Activated CD4-positive, alpha-beta memory T cell treated with anti-CD3 and anti-CD28 coated beads for 36 hours (primary cell): Measurements from ENCODE around the gene TMC7. TPM values are rescaled to one million over a fixed set of nuclear protein-coding genes. Genes with fewer than 3 reads are reported as not detected.

Source experiments
- CTCF ChIA-PET: fragments of 350-600 bp; sonication (Branson Sonifier 250); formaldehyde crosslinking; loops from one replicate; lab custom pipeline; 2021; ENCODE audit warnings: antibody characterized with exemption, inconsistent platforms; lab: Charles Lee
- POLR2A ChIA-PET: fragments of 350-600 bp; sonication (Branson Sonifier 250); formaldehyde crosslinking; loops from one replicate; lab custom pipeline; 2021; ENCODE audit warnings: antibody characterized with exemption; lab: Charles Lee
- DNase-seq: peaks from one replicate; pipeline ENCODE4 v3.0.0-alpha.2; 2020
- H3K27ac Mint-ChIP-seq: one replicate; pipeline ENCODE4 v1.8.0; 2021; ENCODE audit warnings: mixed read lengths
- H3K27me3 Mint-ChIP-seq: one replicate; pipeline ENCODE4 v1.8.0; 2021; ENCODE audit warnings: mixed read lengths
- H3K36me3 Mint-ChIP-seq: one replicate; pipeline ENCODE4 v1.8.0; 2021; ENCODE audit warnings: mixed read lengths
- H3K4me1 Mint-ChIP-seq: one replicate; pipeline ENCODE4 v1.8.0; 2021; ENCODE audit warnings: low read depth, mixed read lengths
- H3K4me3 Mint-ChIP-seq: one replicate; pipeline ENCODE4 v1.8.0; 2021; ENCODE audit warnings: mild to moderate bottlenecking, mixed read lengths
- H3K9me3 Mint-ChIP-seq: one replicate; pipeline ENCODE4 v1.8.0; 2021; ENCODE audit warnings: mixed read lengths
- intact Hi-C: fragments of 100-400 bp; cut with micrococcal nuclease; formaldehyde crosslinking; loops from one replicate; pipeline ENCODE4 v1.15.1; 2023
- total RNA-seq, 2 experiments: library from RNA; stranded (reverse); gene quantifications; one replicate each; pipeline ENCODE4 v1.2.3, GENCODE V29; 2021

TMC7 gene
- total RNA-seq, 2 experiments from 2014 or later, result not detected

- ChIA-PET CTCF (interaction anchor here (0.6 kb wide), 1 partner anchor 34 kb away, joined by 4 read pairs; no protein-coding TSS in a partner anchor), POLR2A (no interaction called here)
- no peak overlapping the region for H3K27ac Mint-ChIP-seq
- no peaks in the 10 kb centered on the region for H3K27me3 Mint-ChIP-seq
- H3K36me3 Mint-ChIP-seq, result no peaks in the 10 kb centered on the region
- no peak for DNase-seq
- intact Hi-C loops, result no loop called here
- H3K4me3 Mint-ChIP-seq, result no peak overlapping the region
- H3K4me1 Mint-ChIP-seq, result no peaks in the 10 kb centered on the region
- peaks cover 7% of the 10 kb centered on the region for H3K9me3 Mint-ChIP-seq
These were observed 24.8 kb downstream of the TMC7 start for GRCh38 chr16:19008245-19009169.

- no peak for DNase-seq
- Mint-ChIP-seq H3K36me3 (no peaks in the 10 kb centered on the region), H3K9me3 (peaks cover 7% of the 10 kb centered on the region), H3K27ac (no peak overlapping the region), H3K27me3 (peaks cover 3% of the 10 kb centered on the region), H3K4me3 (no peak overlapping the region), H3K4me1 (no peaks in the 10 kb centered on the region)
- ChIA-PET POLR2A (no interaction called here), CTCF (interaction anchor here (0.7 kb wide), 1 partner anchor 491 kb away, joined by 3 read pairs; no protein-coding TSS in a partner anchor)
- intact Hi-C loops, result no loop called here
These were observed 27.5 kb downstream of the TMC7 start for GRCh38 chr16:19011169-19011731.

DNA sequence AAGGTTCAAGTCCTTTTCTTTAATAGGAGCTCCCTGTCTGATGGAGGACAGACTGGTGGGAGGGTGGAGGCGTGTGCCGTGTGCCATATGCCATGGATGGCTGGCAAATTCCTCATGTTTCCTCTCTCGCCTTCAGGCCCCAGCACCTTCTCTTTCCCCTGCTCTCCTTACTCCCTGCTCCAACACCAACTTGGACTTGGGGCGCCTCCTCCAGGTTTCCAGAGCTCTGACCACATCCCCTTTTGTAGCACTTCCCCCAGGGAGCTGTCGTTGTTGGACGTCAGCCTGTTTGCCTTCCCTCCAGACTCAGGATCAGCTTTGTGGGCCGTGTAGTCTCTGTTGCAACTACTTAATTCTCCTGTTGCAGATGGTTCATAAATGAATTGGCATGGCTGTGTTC is 30.7 kb downstream of the TMC7 start:
- Mint-ChIP-seq H3K27me3 (peaks cover 3% of the 10 kb centered on the region), H3K9me3 (peaks cover 7% of the 10 kb centered on the region), H3K4me1 (no peaks in the 10 kb centered on the region), H3K27ac (no peak overlapping the region), H3K4me3 (no peak overlapping the region), H3K36me3 (no peaks in the 10 kb centered on the region)
- intact Hi-C loops, result no loop called here
- CTCF ChIA-PET, result no interaction called here
- no peak for DNase-seq
- POLR2A ChIA-PET, result no interaction called here

DNA sequence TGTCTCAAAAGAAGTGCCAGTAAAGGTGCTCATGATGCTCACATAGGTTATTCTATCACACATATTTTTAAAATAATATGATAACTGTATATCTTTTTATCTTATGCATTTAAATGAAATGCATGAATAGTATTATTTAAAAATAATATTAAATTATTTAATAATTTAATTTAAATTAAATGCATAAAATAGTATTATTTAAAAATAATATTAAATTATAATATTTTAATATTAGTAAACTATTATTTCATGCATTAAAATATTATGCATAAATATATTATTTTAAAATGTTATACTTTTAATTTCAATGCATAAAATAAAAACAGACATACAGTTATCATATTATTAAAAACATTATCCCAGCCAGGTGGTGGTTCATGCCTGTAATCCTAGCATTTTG is 33.4 kb downstream of the TMC7 start:
- peaks cover 3% of the 10 kb centered on the region for H3K27me3 Mint-ChIP-seq
- ChIA-PET CTCF (no interaction called here), POLR2A (no interaction called here)
- no peak overlapping the region for H3K4me3 Mint-ChIP-seq
- no peaks in the 10 kb centered on the region for H3K9me3 Mint-ChIP-seq
- no peak overlapping the region for H3K27ac Mint-ChIP-seq
- no peaks in the 10 kb centered on the region for H3K4me1 Mint-ChIP-seq
- intact Hi-C loops, result no loop called here
- DNase-seq, result no peak
- no peaks in the 10 kb centered on the region for H3K36me3 Mint-ChIP-seq

- intact Hi-C loops, result no loop called here
- Mint-ChIP-seq H3K4me1 (no peaks in the 10 kb centered on the region), H3K27ac (no peak overlapping the region), H3K9me3 (no peaks in the 10 kb centered on the region), H3K27me3 (no peaks in the 10 kb centered on the region), H3K4me3 (no peak overlapping the region), H3K36me3 (no peaks in the 10 kb centered on the region)
- DNase-seq, result no peak
- ChIA-PET CTCF (no interaction called here), POLR2A (no interaction called here)
These were observed 37.0 kb downstream of the TMC7 start for GRCh38 chr16:19020689-19021088.

DNA sequence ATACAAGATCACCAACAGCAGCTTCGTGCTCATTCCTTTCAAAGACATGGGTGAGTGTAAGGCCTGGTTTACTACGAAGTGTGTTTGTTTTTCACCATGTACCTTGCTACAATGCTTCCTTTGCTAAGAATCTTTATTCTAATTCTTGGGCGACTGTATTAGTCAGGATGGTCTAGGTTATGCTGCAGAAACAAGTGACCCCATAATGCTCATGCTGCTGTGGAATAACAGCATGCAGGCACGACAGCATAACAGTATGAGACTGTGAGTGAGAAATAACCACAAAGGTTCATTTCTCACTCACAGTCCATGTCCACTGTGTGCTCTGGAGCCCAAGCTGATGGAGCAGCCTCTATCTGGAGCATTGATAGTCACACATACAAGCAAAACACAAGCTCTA is 38.0 kb downstream of the TMC7 start:
- Mint-ChIP-seq H3K4me3 (no peak overlapping the region), H3K36me3 (no peaks in the 10 kb centered on the region), H3K9me3 (no peaks in the 10 kb centered on the region), H3K4me1 (no peaks in the 10 kb centered on the region), H3K27ac (no peak overlapping the region), H3K27me3 (no peaks in the 10 kb centered on the region)
- intact Hi-C loops, result no loop called here
- no peak for DNase-seq
- ChIA-PET POLR2A (no interaction called here), CTCF (no interaction called here)

GRCh38 chr16:19027416-19027815 is 43.7 kb downstream of the TMC7 start:
- ChIA-PET POLR2A (no interaction called here), CTCF (no interaction called here)
- intact Hi-C loops, result no loop called here
- no peak for DNase-seq
- Mint-ChIP-seq H3K9me3 (no peaks in the 10 kb centered on the region), H3K27ac (no peak overlapping the region), H3K36me3 (no peaks in the 10 kb centered on the region), H3K27me3 (no peaks in the 10 kb centered on the region), H3K4me1 (no peaks in the 10 kb centered on the region), H3K4me3 (no peak overlapping the region)

DNA sequence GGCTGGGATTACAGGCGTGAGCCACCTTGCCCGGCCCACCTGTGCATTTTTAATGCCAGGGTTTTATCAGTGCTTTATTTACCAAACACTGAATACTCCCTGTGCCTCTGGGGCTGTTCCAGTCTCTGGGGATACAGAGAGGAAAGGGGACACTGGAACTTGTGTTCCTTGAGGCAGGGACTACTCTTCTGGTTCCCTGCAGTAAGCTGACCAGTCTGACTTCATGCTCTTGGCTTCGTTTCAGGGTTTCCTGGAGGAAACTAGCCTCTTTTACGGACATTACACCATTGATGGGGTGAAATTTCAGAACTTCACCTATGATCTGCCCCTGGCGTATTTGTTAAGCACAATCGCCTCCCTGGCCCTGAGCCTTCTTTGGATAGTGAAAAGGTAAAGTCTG is 46.2 kb downstream of the TMC7 start:
- H3K27ac Mint-ChIP-seq, result no peak overlapping the region
- POLR2A ChIA-PET, result no interaction called here
- H3K4me1 Mint-ChIP-seq, result no peaks in the 10 kb centered on the region
- intact Hi-C loops, result no loop called here
- H3K36me3 Mint-ChIP-seq, result no peaks in the 10 kb centered on the region
- H3K27me3 Mint-ChIP-seq, result no peaks in the 10 kb centered on the region
- no peak for DNase-seq
- H3K4me3 Mint-ChIP-seq, result no peak overlapping the region
- CTCF ChIA-PET, result interaction anchor here (0.7 kb wide), 1 partner anchor 1683 kb away, joined by 3 read pairs; no protein-coding TSS in a partner anchor
- H3K9me3 Mint-ChIP-seq, result no peaks in the 10 kb centered on the region

GRCh38 chr16:19031738-19032137 is 48.0 kb downstream of the TMC7 start:
- ChIA-PET CTCF (no interaction called here), POLR2A (no interaction called here)
- Mint-ChIP-seq H3K27ac (no peak overlapping the region), H3K4me1 (no peaks in the 10 kb centered on the region), H3K36me3 (no peaks in the 10 kb centered on the region), H3K27me3 (no peaks in the 10 kb centered on the region), H3K9me3 (peaks cover 2% of the 10 kb centered on the region), H3K4me3 (no peak overlapping the region)
- no peak for DNase-seq
- intact Hi-C loops, result no loop called here

GRCh38 chr16:19033761-19034160 is 50.0 kb downstream of the TMC7 start:
- POLR2A ChIA-PET, result no interaction called here
- Mint-ChIP-seq H3K9me3 (peaks cover 2% of the 10 kb centered on the region), H3K27ac (no peak overlapping the region), H3K36me3 (no peaks in the 10 kb centered on the region), H3K27me3 (no peaks in the 10 kb centered on the region), H3K4me1 (no peaks in the 10 kb centered on the region), H3K4me3 (no peak overlapping the region)
- no peak for DNase-seq
- intact Hi-C loops, result no loop called here
- CTCF ChIA-PET, result no interaction called here

DNA sequence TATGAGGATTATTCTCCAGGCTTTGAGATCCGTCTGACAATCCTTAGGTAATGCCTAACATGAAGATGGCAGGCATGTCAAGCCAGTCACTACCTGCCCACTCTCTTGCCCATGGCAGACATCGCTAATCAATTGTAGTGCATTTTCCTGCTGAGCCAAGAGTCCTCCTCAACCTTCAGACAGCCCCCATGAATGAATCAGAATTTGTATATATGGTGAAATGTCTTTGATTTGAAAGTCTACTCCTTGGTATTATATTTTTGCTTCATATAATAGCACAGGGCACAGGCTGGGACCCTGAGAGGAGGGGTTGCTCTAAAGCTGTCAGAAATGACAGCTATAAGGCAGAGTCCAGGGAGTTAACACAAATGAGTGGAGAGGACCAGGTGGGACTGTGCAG is 56.7 kb downstream of the TMC7 start:
- intact Hi-C loops, result no loop called here
- H3K27ac Mint-ChIP-seq, result no peak overlapping the region
- ChIA-PET CTCF (no interaction called here), POLR2A (no interaction called here)
- DNase-seq, result no peak
- peaks cover 2% of the 10 kb centered on the region for H3K9me3 Mint-ChIP-seq
- H3K4me3 Mint-ChIP-seq, result no peak overlapping the region
- H3K36me3 Mint-ChIP-seq, result no peaks in the 10 kb centered on the region
- no peaks in the 10 kb centered on the region for H3K27me3 Mint-ChIP-seq
- no peaks in the 10 kb centered on the region for H3K4me1 Mint-ChIP-seq

GRCh38 chr16:19044769-19045168 is 61.0 kb downstream of the TMC7 start:
- no peaks in the 10 kb centered on the region for H3K36me3 Mint-ChIP-seq
- no peak overlapping the region for H3K4me3 Mint-ChIP-seq
- DNase-seq, result no peak
- H3K9me3 Mint-ChIP-seq, result no peaks in the 10 kb centered on the region
- POLR2A ChIA-PET, result no interaction called here
- intact Hi-C loops, result no loop called here
- peaks cover 3% of the 10 kb centered on the region for H3K27me3 Mint-ChIP-seq
- no peak overlapping the region for H3K27ac Mint-ChIP-seq
- CTCF ChIA-PET, result no interaction called here
- no peaks in the 10 kb centered on the region for H3K4me1 Mint-ChIP-seq
